ENCODE data around the gene FAM174C.
"Not testable (repeated sequence)": the region's sequence is repeated elsewhere in the genome, so short reads cannot be mapped to it uniquely, and the experiment has no call there.

The FAM174C gene

DNA sequence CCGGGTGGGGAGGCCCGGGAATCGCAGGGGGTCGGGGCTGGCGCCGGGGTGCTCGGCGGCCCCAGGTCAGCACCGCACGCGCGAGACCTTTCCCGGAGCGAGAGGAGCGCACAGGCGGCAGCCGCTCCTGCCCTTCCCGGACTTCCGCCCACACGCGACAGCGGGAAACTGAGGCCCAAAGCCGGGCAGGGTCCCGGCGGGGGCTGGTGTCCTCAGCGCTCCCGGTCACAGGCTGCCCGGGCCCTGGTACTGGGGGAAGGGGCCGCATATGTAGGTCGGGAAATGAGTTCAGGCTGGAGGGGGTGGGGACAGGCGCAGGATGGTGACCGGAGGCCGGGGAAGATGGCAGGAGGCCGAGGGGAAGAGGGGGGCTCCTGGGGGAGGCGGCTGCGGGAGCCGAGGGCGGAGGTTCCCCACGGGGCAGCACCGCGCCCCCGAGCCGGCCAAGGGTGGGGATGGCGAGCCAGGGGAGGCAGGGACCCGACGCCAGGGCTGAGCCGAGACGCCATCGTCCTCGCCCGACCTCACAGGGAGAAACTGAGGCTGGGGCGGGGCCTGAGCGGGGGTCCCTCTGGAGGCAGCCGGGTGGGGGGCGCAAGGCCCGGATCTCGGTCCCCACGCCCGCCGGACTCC lies 38.2 kb upstream of the FAM174C start:
- DNase-seq (ENCODE audit: low read depth) = peak; percentile 54

DNA sequence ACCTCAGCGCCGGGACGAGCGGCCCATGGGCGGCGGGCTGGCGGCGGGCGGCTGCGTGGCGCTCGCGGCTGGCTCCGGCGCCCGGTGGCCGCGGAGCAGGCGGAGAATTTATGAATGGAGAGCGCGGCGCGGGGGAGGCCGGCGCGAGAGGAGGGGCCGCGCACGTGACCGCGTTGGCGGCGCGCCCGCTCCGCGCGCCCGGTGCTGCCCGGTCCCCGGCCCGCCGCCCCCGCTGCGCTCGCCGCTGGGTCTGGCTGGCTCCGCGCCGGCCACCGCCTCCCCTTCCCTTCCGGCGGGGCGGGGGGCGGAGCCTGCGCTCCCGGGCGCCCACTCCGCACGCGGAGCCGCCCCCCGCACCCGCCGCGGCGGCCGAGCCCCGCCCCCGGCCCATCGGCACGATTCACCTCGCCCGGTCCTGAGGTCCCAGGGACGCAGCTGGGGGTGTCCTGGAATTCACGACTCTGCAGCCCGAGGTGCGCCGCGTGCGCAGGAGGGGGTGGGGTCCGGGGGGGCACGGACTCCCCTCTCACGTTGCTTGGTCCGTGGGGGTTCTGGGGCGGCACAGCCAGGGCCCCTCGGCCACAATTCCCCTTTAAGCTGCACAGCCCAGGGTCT lies 37.5 kb upstream of the FAM174C start, which contains the start of gene CBARP:
CBARP (minus strand) TSS at position 252 of the 615 bp plus-strand sequence. CDS start 1,905 bp downstream, outside the sequence.
- peak; percentile 60 for DNase-seq (ENCODE audit: low read depth)

DNA sequence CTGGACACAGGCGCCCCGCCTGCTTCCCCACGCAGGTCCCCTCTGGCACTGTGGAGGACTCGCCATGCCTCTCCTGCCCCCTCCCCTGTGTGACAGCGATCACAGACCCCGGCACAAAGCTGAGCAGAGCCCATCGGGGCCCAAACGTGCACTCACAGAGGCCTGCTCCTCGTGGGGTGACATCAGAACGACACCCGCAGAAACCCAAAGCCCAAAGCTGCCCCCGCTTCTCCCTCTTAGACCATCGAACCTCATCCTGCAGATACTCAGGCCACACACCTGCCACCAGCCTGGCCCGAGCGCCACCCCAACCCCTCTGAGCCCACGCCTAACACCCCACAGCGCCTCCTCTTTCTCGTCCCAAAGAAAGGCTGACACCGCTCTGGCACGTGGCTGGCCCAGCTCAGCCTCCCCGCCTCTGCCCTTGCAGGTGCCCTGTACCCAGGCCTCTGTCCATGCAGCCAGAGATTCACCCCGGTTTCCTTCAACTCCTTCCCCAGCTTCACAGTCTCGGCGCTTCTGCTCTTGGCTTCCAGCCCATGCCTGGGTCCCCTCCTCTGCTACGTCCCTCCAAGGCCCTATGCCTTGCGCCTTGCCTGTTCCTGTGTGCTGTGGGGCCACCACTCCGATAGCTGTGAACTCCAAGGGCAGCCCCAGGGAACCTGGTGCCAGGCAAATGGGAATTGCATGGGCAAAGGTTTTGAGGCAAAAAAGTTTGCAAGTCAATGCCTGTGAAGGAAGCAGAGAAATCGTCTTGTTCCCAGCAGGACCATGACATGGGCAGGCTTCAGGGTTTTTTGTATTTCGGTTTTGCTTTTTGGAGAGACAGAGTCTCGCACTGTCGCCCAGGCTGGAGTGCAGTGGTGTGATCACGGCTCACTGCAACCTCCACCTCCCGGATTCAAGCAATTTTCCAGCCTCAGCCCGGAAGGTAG lies 36.7 kb upstream of the FAM174C start:
- no peak for DNase-seq (ENCODE audit: low read depth)

DNA sequence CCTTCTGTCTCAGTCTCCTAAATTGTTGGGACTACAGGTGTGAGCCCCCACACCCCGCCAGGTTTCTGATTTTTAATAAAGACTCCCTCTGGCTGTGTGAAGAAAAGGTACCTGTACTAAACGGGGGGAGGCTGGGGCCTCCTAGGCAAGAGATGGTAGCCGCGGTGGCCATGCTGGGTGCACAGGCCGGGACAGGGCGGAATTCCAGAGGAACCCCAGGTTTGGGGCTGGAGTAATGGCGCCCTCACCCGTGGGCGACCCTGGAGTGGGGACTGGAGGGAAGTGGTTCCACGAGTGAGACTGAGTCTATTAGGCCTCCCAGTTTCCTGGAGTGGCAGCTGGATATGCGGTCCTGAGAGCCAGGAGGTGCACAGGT lies 35.9 kb upstream of the FAM174C start:
- DNase-seq (ENCODE audit: low read depth) = no peak

DNA sequence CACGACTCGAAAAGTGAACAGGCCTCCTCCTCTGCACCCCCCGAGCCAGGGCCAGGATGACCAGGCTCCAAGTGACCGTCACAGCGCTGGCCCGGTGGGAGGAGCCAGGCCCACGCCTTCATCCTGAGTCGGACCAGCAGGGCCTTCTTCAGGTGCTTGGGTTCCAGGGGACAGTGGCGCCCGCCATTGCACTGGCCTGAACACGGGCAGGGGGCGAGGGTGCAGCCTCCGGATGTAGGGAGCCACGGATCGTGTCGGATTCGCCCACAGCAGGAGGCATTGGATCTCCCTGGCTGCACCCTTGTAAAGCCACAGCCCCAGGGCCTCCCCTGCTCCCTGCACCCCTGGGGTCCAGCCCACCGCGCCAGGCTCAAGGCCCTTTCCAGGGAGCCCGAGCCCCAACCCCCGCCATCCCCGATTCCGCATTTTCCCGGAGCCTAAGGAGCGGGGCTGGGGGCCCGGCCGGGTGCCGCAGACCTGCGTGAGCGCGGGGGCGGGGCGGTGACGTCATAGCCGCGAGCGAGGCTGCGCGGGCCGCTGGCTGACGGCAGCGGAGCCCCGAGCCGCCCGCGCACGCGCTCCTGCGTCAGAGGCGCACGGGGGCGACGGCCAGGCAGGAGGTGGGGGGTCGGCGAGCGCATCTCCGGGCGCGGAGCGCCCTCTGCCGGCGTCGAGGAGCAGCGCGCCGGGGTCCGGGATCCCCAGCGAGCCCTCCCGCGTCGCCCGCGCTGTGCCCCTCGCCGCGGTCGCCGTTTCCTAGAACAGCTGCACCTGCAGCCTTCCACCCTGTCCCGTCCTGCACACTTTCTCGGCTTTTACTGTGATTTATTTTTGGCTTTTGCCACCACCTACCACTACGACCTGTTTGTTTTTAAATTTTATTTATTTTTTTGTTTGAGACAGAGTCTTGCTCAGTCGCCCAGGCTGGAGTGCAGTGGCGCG lies 35.3 kb upstream of the FAM174C start:
- peak; percentile 93 for DNase-seq (ENCODE audit: low read depth)

DNA sequence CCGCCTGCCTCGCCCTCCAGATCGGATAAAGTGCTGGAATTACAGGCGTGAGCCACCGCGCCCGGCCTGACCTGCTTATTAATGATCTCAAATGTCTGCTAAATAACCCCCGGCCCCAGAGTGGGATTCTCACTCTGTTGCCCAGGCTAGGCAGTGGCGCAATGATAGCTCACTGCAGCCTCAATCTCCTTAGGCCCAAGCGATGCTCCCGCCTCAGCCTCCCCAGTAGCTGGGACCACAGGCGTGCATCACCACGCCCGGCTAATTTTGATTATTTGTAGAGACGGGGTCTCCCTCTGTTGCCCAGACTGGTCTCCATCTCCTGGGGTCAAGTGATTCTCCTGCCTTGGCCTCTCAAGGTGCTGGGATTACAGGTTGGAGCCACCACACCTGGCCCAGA lies 34.4 kb upstream of the FAM174C start:
- DNase-seq (ENCODE audit: low read depth) = no peak

DNA sequence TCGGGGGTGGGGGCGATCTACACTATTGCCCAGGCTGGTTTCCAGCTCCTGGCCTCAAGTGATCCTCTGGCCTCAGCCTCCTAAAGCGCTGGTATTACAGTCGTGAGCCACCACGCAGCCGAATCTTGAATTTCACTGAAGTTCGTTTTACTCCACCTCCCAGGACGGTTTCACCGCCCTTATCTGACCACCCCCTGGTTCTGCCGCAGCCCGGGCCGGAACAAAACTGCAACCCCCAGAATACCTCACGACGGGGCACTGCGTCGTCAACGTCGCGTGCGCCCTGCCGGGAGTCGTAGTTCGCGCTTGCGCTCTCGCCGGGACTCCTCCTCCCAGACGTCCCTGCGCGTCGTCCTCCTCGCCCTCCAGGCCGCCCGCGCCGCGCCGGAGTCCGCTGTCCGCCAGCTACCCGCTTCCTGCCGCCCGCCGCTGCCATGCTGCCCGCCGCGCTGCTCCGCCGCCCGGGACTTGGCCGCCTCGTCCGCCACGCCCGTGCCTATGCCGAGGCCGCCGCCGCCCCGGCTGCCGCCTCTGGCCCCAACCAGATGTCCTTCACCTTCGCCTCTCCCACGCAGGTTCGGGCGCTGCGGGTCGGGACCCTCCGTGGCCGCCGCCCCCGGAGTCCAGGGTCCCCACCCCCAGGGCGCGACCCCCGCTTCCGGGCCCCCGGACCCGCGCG lies 33.8 kb upstream of the FAM174C start, which contains the start of gene ATP5F1D:
ATP5F1D (plus strand) TSS at position 335 of the 679 bp plus-strand sequence; CDS start at position 435, 100 bp downstream.
- peak; percentile 97 for DNase-seq (ENCODE audit: low read depth)

DNA sequence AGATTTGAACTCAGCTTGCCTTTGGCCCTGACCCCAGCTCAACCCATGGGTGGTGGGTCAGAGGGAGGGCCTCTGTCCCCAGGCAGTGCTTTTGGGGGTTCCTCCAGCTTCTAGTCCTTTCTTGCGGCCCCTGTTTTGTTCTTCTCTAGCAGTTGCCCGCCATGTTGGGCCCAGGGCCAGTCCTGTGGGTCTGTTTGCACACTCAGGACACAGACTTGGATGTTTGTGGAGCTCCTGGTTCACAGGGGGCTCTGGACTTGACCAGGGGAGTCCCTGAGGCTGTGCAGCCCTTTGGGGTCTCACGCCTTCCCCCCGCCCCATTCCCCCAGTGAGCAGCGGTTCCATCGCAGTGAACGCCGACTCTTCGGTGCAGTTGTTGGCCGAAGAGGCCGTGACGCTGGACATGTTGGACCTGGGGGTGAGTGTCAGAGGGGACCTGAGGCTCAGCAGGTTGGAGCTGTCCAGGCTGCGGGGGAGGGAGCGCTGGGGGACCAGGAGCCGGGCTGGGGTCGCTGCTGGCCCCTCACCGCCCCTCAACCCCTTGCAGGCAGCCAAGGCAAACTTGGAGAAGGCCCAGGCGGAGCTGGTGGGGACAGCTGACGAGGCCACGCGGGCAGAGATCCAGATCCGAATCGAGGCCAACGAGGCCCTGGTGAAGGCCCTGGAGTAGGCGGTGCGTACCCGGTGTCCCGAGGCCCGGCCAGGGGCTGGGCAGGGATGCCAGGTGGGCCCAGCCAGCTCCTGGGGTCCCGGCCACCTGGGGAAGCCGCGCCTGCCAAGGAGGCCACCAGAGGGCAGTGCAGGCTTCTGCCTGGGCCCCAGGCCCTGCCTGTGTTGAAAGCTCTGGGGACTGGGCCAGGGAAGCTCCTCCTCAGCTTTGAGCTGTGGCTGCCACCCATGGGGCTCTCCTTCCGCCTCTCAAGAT lies 31.3 kb upstream of the FAM174C start:
- DNase-seq (ENCODE audit: low read depth) = peak; percentile 85

DNA sequence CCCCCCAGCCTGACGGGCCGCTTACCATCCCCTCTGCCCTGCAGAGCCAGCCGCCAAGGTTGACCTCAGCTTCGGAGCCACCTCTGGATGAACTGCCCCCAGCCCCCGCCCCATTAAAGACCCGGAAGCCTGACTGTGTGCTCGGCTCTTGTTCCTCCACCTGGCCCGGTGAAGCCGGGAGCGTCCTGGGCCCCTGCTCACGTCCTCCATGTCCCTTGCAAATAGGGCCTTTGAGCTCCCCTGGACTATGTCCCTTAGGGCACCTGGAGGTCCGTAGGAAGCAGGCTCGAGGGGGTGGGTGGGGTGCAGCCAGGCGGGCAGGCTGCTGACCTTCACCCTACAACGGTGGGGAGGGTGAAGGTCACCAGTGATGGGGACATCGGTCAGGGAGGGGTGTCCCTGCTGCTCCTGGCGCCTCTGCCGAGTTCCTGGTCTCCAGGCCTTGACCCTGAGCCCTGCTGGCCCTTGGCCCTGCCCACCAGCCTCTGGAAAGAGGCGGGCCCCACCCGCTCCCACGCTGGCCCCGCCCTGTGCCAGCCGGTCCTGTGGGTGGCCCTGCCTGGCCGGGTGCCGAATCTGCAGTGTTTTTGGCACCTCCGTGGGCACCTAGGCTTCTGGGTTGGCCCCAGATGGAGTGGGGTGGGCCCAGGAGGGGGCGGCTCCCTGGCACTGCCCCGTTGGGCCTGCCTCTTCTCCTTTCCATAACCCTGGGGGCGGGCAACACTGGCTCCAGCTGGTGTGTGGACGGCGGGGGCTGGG lies 30.5 kb upstream of the FAM174C start:
- no peak for DNase-seq (ENCODE audit: low read depth)

DNA sequence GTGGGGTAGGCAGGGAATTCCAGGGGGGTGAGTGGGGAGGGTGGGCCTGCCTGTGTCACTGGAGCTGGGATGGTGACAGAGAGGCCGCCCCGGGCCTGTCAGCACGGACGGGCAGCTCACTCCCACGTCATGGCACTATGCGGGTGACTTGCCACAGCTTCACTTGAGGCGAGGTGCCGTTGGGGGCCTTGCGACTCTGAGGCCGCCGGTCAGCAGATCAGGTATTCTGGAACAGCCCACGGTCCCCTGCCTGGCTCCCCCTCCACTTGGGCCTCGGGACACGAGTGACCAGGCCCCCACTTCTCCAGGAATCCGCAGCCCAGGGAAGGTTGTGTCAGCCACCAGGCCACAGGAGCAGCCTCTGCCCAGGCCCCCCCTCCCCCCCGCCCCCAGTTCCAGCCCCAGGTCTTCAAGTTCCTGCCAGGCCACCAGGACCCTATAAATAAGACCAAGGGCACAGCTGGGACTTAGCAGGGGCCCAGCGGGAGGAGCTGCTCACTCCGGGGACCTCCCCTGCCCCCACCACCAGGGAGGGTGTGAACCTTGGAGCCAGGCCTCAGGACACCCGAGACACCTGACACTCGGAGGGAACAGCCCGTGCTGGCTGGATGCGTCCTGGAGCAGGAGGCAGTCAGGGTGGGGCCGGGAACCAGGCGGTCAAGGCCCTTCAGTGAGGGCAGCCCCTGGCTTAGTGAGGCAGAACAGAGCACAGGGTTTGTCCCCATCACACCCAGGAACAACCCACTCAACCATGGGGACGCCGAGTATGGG lies 29.7 kb upstream of the FAM174C start:
- no peak for DNase-seq (ENCODE audit: low read depth)

DNA sequence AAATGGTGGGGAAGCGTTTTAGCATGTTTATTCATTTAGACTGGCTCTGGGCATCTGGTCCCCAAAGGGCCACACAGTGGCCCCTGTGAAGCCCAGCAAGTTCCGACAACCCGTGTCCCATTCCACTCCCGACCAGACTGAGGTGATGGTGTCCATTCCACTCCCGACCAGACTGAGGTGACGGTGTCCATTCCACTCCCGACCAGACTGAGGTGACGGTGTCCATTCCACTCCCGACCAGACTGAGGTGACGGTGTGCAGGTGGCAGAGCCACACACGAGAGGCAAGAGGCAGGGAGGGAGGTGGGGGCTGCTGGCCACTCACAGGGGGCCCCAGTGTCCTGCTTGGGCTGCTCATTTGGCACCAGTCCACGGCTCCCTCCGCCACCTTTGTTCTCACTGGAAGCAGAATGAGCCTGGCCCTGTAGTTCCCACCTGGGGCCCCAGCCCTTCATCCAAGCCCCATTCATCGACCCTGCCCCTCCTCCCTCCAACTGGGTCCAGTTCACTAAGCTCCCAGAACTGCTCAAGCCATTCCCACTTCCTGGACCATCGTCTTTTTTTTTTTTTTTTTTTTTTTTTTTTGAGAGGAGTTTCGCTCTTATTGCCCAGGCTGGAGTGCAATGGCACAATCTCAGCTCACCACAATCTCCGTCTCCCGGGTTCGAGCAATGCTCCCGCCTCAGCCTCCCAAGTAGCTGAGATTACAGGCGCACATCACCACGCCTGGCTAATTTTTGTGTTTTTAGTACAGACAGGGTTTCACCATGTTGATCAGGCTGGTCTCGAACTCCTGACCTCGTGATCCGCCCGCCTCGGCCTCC lies 28.9 kb upstream of the FAM174C start:
- DNase-seq (ENCODE audit: low read depth) = not testable (repeated sequence)

DNA sequence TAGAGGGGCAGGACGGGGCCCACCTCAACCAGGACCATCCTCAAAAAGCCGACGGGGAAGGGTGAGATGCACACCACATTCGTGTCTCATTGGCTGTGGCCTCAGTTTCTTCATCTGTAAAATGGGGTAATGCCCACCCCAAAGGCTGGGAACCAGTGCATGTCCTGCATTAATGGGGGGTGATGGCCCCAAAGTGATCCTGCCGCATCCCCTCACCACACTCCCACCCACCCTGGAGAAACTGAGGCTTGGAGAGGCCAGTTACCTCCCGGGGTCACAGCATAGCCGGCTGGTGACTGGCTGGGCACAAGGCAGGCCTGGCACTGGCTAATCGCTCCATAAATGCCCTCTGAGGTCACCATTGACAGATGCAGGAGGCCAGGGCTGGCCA lies 27.6 kb upstream of the FAM174C start:
- DNase-seq (ENCODE audit: low read depth) = no peak

DNA sequence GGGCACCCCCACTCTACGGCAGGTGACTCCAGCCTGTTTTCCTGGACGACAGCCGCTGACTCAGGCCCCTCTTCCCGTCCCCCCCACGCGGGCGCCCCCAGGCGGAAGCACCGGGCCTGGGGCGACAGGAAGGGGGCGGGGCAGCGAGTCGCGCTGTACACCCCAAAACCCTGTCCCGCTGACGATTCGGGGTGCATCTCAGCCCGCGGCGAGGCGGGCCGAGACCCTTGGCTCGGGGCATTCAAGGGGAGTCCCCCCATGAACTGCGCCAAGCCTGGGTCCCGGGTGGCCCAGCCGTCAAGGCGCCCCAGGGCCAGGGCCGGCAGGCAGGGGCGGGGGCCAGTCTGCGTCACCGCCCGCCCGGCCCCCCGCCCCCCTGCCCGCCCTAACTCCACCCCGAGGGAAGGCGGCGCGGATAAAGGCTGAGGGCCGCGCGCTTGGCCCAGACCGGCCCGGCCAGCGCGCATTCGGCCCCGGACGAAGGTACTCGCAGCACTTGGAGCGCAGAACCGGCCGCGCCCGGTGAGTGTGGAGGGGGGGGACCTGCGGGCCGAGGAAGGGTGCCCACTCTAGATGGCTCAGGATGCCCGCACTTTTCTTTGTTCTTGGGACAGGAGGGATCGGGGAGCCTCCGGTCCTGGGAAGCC lies 27.1 kb upstream of the FAM174C start, which contains the start of gene MIDN:
MIDN (plus strand) TSS at position 445 of the 647 bp plus-strand sequence. CDS start 1,714 bp downstream, outside the sequence.
- DNase-seq (ENCODE audit: low read depth) = peak; percentile 90

DNA sequence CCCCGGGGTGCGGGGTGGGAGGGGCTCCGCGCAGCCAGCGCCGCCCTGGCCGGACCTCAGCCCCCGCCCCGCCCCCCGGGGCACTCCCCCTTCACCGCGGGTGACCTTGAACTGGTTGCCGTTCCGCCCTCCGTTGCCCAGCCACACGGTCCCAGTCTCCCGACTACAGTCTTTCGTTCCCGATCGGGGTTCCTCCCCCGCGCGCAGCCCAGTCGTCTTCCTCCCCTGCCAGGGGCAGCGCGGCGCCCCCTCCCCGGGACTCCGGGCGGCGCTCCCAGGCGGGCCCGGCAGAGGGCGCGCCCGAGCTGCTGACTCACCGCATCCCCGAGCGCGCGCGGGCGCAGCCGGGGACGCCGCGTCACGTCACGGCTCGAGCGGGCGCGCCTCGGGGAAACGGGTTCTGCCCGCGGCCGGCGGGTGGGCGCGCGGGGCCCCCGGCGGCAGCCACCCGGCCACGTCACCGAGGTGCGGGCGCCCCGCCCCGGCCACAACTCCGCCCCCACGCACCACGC lies 26.5 kb upstream of the FAM174C start:
- peak; percentile 83 for DNase-seq (ENCODE audit: low read depth)

DNA sequence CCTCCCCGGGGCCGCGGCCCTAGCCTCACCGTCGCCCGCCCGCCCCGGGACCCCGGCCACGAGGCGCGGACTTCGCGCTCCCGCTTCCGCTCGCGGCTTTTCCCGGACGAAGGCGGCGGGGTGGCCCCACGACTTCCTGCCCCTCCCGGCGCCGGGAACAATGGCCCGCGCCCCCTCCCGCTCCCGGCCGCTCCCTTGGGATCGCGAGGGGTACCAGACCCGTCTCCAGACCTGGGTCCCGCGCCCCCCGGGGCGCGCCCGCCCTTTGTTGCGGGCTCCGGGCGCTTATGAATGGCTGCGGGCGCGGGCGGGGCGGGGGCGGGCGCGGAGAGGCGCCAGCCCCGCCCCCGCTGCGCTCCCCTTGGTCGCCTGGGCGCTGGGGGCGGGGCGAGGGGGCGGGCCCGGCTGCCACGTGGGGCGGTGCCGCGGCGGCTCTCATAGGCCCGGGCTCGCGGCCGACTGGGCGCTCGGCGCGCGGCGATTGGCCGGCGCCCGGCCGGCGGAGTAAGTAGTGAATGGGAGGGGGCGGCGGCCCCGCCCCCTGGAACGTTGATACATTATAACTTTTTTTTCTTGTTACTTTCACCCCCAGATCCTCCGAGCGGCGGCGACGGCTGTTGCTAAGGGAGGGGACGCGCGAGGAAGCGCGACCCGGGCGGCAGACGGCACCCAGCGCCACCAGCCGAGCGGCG lies 25.9 kb upstream of the FAM174C start:
- DNase-seq (ENCODE audit: low read depth) = peak; percentile 95

DNA sequence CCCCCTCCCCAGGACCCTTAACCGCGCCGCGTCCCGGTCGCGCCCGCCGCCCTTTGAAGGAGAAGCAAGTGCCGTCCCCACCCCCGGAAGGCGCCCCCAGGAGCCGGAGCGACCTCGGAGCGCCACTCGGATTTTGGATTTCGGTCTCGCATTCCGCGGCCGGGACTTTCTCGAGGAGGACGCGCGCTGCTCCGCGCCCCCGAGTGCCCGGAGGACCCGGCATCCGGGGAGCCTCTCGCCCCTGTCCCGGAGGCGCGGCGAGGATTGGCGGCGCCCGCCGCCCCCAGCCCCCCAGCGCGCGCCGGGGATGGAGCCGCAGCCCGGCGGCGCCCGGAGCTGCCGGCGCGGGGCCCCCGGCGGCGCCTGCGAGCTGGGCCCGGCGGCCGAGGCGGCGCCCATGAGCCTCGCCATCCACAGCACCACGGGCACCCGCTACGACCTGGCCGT lies 25.3 kb upstream of the FAM174C start:
- DNase-seq (ENCODE audit: low read depth) = no peak

Measured in ELR (cell line).